Choroid plexus epithelial cell (primary cell): ENCODE results near the gene DUOXA1.

Experiments
- DNase-seq: peaks from one replicate; pipeline ENCODE4 v3.0.0-alpha.2; 2010; ENCODE audit warnings: low read depth
- H3K4me3 ChIP-seq: 2 replicates; pipeline ENCODE4 v1.5.1; 2011; ENCODE audit warnings: low read depth, mild to moderate bottlenecking, control low read depth, low read length, moderate library complexity
- CTCF ChIP-seq: conservative IDR thresholded peaks from 2 replicates; pipeline ENCODE4 v1.5.1; 2011; ENCODE audit warnings: low read depth, mild to moderate bottlenecking, control low read depth, inconsistent platforms, low read length, moderate library complexity

DUOXA1 gene

DNA sequence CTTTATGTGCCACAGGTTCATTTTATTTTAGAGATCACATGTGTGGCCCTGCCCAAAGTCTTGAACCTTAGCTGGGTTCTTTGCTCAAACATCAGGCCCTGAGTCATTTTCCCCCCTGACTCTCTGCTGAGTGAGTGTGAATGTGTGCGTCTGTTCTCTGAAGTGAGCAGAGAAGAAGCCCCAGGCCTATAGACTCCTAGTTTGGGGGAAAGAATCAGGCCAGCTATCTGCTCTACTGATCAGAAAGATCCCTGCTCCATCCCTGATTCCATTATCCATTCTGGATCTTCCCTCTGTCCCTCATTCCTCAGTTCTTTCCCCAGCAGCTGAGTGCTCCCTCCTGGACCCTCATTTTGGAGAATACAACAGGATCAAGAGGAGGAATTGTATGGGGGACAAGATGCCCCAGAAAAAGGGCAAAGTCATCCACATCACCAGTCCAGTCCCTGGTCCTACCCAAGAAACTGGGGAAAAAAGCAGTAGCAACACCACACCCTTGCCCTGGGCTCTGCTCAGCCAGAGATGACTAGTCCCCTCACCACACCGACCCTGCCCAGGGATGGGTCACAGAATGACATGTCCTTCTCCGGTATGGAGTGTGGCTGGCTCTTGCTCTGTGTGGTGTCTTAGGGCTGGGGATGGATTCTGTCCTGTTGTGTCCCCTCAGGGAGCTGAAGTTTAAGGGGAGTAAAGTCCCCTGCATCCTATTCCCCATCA, 3.3 kb upstream of the DUOXA1 start:
- TF ChIP-seq CTCF, result no peak
- no peak overlapping the region for H3K4me3 ChIP-seq
- no peak for DNase-seq

DNA sequence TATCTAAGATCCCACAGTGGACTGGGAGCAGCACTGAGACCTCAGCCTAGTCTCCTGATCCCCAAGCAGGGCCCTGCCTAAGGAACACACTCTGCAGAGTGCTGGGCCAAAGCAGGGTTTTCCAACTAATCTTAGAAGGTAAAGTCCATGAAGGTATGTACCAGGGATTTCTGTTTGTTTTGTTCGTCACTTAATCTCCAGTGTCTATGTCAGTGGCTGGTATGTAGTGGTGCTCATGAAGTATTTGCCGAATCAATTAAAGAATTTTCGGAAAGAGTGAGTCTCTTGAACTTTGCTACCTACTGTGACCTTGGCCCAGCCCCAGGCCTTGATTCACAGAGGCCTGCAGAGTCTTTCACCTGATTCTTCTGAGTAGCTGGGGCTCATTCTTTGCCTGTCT, 1.8 kb upstream of the DUOXA1 start:
- H3K4me3 ChIP-seq, result no peak overlapping the region
- no peak for DNase-seq
- TF ChIP-seq CTCF, result no peak

DNA sequence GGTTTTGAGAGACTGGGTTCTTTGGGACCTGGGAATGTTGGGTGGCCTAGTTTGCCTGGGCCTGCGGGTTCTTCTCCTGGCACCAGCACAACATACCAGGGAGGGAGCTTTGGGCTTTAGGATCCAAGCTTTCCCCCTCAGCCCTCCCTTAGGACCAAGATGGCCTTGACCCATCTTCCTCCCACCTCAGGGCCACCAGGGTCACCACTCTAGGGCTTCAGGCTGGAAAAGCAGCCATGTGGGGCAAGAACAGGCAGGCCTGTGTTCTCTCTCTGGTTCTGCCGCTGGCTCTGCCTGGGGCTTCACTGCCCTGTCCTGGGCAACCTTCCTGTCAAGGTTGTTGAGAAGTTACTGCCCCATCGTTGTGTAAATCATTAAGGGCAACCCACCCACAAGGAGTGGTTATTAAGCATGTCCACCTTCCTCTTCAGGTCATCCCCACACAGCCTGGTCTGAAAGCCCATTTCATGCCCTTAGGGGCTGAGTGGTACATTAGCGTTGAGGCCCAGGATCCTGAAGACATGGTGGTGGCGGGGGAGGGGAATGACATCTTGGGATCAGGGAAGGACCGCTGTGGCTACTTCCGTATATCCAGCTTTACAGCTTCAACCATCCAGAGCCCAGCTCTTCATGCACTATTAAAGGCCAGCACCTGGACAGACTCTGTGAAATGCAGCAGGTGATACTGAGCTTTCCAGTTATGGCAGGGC, 767 bp upstream of the DUOXA1 start:
- DNase-seq, result no peak
- TF ChIP-seq CTCF, result no peak
- H3K4me3 ChIP-seq, result no peak overlapping the region

GRCh38 chr15:45128971-45129639, 574 bp downstream of the DUOXA1 start:
- no peak for DNase-seq
- H3K4me3 ChIP-seq, result no peak overlapping the region
- TF ChIP-seq CTCF, result no peak

GRCh38 chr15:45126535-45127158, 3.0 kb downstream of the DUOXA1 start:
- no peak overlapping the region for H3K4me3 ChIP-seq
- TF ChIP-seq CTCF, result peak; percentile 77
- peak; percentile 54 for DNase-seq

- DNase-seq, result no peak
- TF ChIP-seq CTCF, result no peak
- no peak overlapping the region for H3K4me3 ChIP-seq
Observed at GRCh38 chr15:45123397-45123796, 6.3 kb downstream of the DUOXA1 start.
